Liver (tissue), 3 donors: ENCODE measurements around the gene KDELR3.

Experiments
- EGR1 ChIP-seq, 2 donors: IDR thresholded peaks; 2 replicates each; pipeline ENCODE4 v1.6.1; 2016 to 2018; ENCODE audit warnings: antibody characterized with exemption in 2 of 2, low read depth in 2 of 2
- FOXA1 ChIP-seq: IDR thresholded peaks from 2 replicates; pipeline ENCODE4 v1.6.1; 2016; ENCODE audit warnings: antibody characterized with exemption
- HNF4G ChIP-seq: IDR thresholded peaks from 2 replicates; pipeline ENCODE4 v1.6.1; 2016; ENCODE audit warnings: antibody characterized with exemption
- JUND ChIP-seq, 2 donors: IDR thresholded peaks; 2 replicates each; pipeline ENCODE4 v1.6.1; 2016; ENCODE audit warnings: antibody characterized with exemption in 2 of 2
- RAD21 ChIP-seq, 2 donors: IDR thresholded peaks; 2 replicates each; pipeline ENCODE4 v1.6.1; 2016; ENCODE audit warnings: antibody characterized with exemption in 2 of 2, mild to moderate bottlenecking in 2 of 2
- SP1 ChIP-seq: IDR thresholded peaks from 2 replicates; pipeline ENCODE4 v1.6.1; 2018; ENCODE audit warnings: antibody characterized with exemption, mild to moderate bottlenecking
- YY1 ChIP-seq: IDR thresholded peaks from 2 replicates; pipeline ENCODE4 v1.6.1; 2016; ENCODE audit warnings: antibody characterized with exemption, mild to moderate bottlenecking
- TF ChIP-seq, protein P1 (sequence below): IDR thresholded peaks from 2 replicates; pipeline ENCODE4 v1.6.1; 2016; ENCODE audit warnings: antibody characterized with exemption, mild to moderate bottlenecking
- TF ChIP-seq, protein P2 (sequence below): fragments of 150-350 bp; IDR thresholded peaks from 2 replicates; pipeline ENCODE4 v1.5.1; 2017; ENCODE audit warnings: improper control_type of control experiment, low read depth, low read length; ENCODE audit not compliant: missing input control
- TF ChIP-seq, protein P3 (sequence below): IDR thresholded peaks from 2 replicates; pipeline ENCODE4 v1.6.1; 2016; ENCODE audit warnings: antibody characterized with exemption
- TF ChIP-seq, protein P4 (sequence below): IDR thresholded peaks from 2 replicates; pipeline ENCODE4 v1.6.1; 2016; ENCODE audit warnings: antibody characterized with exemption
- donor health status: healthy.
- donor health status: healthy.

DNA sequence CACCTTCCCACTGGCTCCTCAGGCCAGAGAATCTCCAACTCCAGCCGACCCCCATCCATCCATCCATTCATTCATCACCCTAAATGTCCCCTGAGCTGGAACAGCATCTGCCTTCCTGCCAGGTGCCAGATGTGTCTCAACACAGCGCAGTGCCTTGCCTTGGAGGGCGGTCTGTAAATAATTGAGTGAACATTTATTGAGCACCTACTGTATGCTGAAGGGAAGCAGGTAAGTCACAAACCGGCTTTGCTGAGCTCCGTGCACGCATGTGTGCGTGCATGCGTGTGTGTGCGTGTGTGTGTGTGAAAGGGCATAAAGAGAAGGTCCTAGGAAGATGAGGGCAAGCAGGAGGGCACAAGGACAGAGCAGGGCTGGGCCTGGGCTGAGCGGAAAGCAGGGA, 23.1 kb upstream of the KDELR3 start:
- TF ChIP-seq, protein P1, sequence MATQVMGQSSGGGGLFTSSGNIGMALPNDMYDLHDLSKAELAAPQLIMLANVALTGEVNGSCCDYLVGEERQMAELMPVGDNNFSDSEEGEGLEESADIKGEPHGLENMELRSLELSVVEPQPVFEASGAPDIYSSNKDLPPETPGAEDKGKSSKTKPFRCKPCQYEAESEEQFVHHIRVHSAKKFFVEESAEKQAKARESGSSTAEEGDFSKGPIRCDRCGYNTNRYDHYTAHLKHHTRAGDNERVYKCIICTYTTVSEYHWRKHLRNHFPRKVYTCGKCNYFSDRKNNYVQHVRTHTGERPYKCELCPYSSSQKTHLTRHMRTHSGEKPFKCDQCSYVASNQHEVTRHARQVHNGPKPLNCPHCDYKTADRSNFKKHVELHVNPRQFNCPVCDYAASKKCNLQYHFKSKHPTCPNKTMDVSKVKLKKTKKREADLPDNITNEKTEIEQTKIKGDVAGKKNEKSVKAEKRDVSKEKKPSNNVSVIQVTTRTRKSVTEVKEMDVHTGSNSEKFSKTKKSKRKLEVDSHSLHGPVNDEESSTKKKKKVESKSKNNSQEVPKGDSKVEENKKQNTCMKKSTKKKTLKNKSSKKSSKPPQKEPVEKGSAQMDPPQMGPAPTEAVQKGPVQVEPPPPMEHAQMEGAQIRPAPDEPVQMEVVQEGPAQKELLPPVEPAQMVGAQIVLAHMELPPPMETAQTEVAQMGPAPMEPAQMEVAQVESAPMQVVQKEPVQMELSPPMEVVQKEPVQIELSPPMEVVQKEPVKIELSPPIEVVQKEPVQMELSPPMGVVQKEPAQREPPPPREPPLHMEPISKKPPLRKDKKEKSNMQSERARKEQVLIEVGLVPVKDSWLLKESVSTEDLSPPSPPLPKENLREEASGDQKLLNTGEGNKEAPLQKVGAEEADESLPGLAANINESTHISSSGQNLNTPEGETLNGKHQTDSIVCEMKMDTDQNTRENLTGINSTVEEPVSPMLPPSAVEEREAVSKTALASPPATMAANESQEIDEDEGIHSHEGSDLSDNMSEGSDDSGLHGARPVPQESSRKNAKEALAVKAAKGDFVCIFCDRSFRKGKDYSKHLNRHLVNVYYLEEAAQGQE, result no peak
- TF ChIP-seq, protein P2, sequence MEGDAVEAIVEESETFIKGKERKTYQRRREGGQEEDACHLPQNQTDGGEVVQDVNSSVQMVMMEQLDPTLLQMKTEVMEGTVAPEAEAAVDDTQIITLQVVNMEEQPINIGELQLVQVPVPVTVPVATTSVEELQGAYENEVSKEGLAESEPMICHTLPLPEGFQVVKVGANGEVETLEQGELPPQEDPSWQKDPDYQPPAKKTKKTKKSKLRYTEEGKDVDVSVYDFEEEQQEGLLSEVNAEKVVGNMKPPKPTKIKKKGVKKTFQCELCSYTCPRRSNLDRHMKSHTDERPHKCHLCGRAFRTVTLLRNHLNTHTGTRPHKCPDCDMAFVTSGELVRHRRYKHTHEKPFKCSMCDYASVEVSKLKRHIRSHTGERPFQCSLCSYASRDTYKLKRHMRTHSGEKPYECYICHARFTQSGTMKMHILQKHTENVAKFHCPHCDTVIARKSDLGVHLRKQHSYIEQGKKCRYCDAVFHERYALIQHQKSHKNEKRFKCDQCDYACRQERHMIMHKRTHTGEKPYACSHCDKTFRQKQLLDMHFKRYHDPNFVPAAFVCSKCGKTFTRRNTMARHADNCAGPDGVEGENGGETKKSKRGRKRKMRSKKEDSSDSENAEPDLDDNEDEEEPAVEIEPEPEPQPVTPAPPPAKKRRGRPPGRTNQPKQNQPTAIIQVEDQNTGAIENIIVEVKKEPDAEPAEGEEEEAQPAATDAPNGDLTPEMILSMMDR, result no peak
- TF ChIP-seq EGR1 (IDR thresholded peaks at IDR 0.05; ENCODE audit: low read depth in 2 of 2) (no peak), HNF4G (no peak), YY1 (no peak), JUND (IDR thresholded peaks at IDR 0.05) (no peak), RAD21 (IDR thresholded peaks at IDR 0.05) (no peak), SP1 (no peak), FOXA1 (no peak)
- TF ChIP-seq, protein P3, sequence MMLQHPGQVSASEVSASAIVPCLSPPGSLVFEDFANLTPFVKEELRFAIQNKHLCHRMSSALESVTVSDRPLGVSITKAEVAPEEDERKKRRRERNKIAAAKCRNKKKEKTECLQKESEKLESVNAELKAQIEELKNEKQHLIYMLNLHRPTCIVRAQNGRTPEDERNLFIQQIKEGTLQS, result no peak
- TF ChIP-seq, protein P4, sequence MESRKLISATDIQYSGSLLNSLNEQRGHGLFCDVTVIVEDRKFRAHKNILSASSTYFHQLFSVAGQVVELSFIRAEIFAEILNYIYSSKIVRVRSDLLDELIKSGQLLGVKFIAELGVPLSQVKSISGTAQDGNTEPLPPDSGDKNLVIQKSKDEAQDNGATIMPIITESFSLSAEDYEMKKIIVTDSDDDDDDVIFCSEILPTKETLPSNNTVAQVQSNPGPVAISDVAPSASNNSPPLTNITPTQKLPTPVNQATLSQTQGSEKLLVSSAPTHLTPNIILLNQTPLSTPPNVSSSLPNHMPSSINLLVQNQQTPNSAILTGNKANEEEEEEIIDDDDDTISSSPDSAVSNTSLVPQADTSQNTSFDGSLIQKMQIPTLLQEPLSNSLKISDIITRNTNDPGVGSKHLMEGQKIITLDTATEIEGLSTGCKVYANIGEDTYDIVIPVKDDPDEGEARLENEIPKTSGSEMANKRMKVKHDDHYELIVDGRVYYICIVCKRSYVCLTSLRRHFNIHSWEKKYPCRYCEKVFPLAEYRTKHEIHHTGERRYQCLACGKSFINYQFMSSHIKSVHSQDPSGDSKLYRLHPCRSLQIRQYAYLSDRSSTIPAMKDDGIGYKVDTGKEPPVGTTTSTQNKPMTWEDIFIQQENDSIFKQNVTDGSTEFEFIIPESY, result no peak
